HG03469 (cell line): ENCODE measurements around the gene MAP3K2.

Source experiments
- ATAC-seq: cut with Tn5 transposase; IDR thresholded peaks from one replicate; pipeline ENCODE4 v1.9.1; 2021; ENCODE audit warnings: mild to moderate bottlenecking, moderate library complexity, moderate number of reproducible peaks; ENCODE audit not compliant: unreplicated experiment

Gene MAP3K2

GRCh38 chr2:127387655-127388422 is at the start of gene MAP3K2:
MAP3K2 (minus strand) TSS chr2:127387975; CDS start chr2:127343129, 44,846 bp downstream.
- peak; percentile 57 for ATAC-seq

- no peak for ATAC-seq
Observed at GRCh38 chr2:127437056-127437455, 49.3 kb upstream of the MAP3K2 start.

GRCh38 chr2:127434515-127434914 is 46.7 kb upstream of the MAP3K2 start:
- ATAC-seq, result no peak

- no peak for ATAC-seq
Observed at GRCh38 chr2:127431408-127432023, 43.7 kb upstream of the MAP3K2 start.

GRCh38 chr2:127429844-127430425 is 42.2 kb upstream of the MAP3K2 start:
- ATAC-seq, result no peak

- no peak for ATAC-seq
Observed at GRCh38 chr2:127429291-127429690, 41.5 kb upstream of the MAP3K2 start.

GRCh38 chr2:127428815-127429109 is 41.0 kb upstream of the MAP3K2 start:
- ATAC-seq, result no peak

- no peak for ATAC-seq
Observed at GRCh38 chr2:127428057-127428814, 40.5 kb upstream of the MAP3K2 start.

GRCh38 chr2:127427376-127428056 is 39.7 kb upstream of the MAP3K2 start:
- no peak for ATAC-seq

- ATAC-seq, result no peak
Observed at GRCh38 chr2:127426501-127427354, 39.0 kb upstream of the MAP3K2 start.

- no peak for ATAC-seq
Observed at GRCh38 chr2:127425540-127426490, 38.0 kb upstream of the MAP3K2 start.

GRCh38 chr2:127424598-127425520 is 37.1 kb upstream of the MAP3K2 start:
- no peak for ATAC-seq

- no peak for ATAC-seq
Observed at GRCh38 chr2:127423880-127424279, 36.1 kb upstream of the MAP3K2 start.

- ATAC-seq, result no peak
Observed at GRCh38 chr2:127423478-127423843, 35.7 kb upstream of the MAP3K2 start.

- ATAC-seq, result no peak
Observed at GRCh38 chr2:127422559-127423477, 35.0 kb upstream of the MAP3K2 start.

- ATAC-seq, result no peak
Observed at GRCh38 chr2:127421871-127422558, 34.2 kb upstream of the MAP3K2 start.
